Activated CD4-positive, alpha-beta T cell treated with anti-CD3 and anti-CD28 coated beads for 36 hours (primary cell): ENCODE data around the gene GRM5. TPM values are rescaled to one million over a fixed set of nuclear protein-coding genes. Genes with fewer than 3 reads are reported as not detected.

Source experiments
- ATAC-seq: fragments of 200-7000 bp; cut with Tn5 transposase; one replicate; pipeline ENCODE4 v1.10.0; 2021; ENCODE audit warnings: mild to moderate bottlenecking, moderate library complexity
- CTCF ChIA-PET: fragments of 350-600 bp; sonication (Branson Sonifier 250); formaldehyde crosslinking; loops from one replicate; lab custom pipeline; 2021; ENCODE audit warnings: antibody characterized with exemption; lab: Charles Lee
- POLR2A ChIA-PET: fragments of 350-600 bp; sonication (Branson Sonifier 250); formaldehyde crosslinking; loops from one replicate; lab custom pipeline; 2021; ENCODE audit warnings: antibody characterized with exemption, inconsistent platforms; lab: Charles Lee
- DNase-seq: peaks from one replicate; pipeline ENCODE4 v3.0.0-alpha.2; 2020
- H3K27ac Mint-ChIP-seq: one replicate; pipeline ENCODE4 v1.8.0; 2021; ENCODE audit warnings: mixed read lengths
- H3K27me3 Mint-ChIP-seq: one replicate; pipeline ENCODE4 v1.8.0; 2021; ENCODE audit warnings: mixed read lengths
- H3K36me3 Mint-ChIP-seq: one replicate; pipeline ENCODE4 v1.8.0; 2021; ENCODE audit warnings: low read depth, mixed read lengths
- H3K4me1 Mint-ChIP-seq: one replicate; pipeline ENCODE4 v1.8.0; 2021; ENCODE audit warnings: mixed read lengths
- H3K4me3 Mint-ChIP-seq: one replicate; pipeline ENCODE4 v1.8.0; 2021; ENCODE audit warnings: mild to moderate bottlenecking, moderate library complexity, mixed read lengths
- H3K9me3 Mint-ChIP-seq: one replicate; pipeline ENCODE4 v1.8.0; 2021; ENCODE audit warnings: low read depth, mixed read lengths
- intact Hi-C, 2 experiments: fragments of 100-400 bp; cut with DNase I in 1 of 2; cut with micrococcal nuclease in 1 of 2; formaldehyde crosslinking; loops; one replicate each; pipeline versions ENCODE4 v1.14.2 to v1.15.1; 2022 to 2024; cut with DNase I, micrococcal nuclease
- total RNA-seq, 2 experiments: library from RNA; stranded (reverse); gene quantifications; one replicate each; pipeline ENCODE4 v1.2.3, GENCODE V29; 2021

The GRM5 gene
- total RNA-seq, 2 experiments from 2014 or later = not detected

- ChIA-PET CTCF (no interaction called here), POLR2A (no interaction called here)
- no peak for ATAC-seq
- no peak for DNase-seq
- no peaks in the 10 kb centered on the region for H3K27me3 Mint-ChIP-seq
- H3K9me3 Mint-ChIP-seq = peaks cover 1% of the 10 kb centered on the region
- H3K27ac Mint-ChIP-seq = no peak overlapping the region
- intact Hi-C loops = no loop called here
- H3K36me3 Mint-ChIP-seq = no peaks in the 10 kb centered on the region
- no peak overlapping the region for H3K4me3 Mint-ChIP-seq
- H3K4me1 Mint-ChIP-seq = no peaks in the 10 kb centered on the region
Measured at GRCh38 chr11:88454881-88455280, 610.9 kb downstream of the GRM5 start.

Other genes starting within 250 kb of the GRM5 start
- gene TYR, start 111.9 kb upstream of the GRM5 start, total RNA-seq = not detected